Bone marrow (tissue), 2 donors: Measurements from ENCODE around the gene CCDC34.
A peak's percentile ranks its signal among the peaks of the same experiment; 100 is the strongest.

Experiments
- DNase-seq, 2 donors: peaks; one replicate each; lab custom pipeline; 2025; lab: John Stamatoyannopoulos, UW

The CCDC34 gene

GRCh38 chr11:27362749-27363575 is at the start of gene CCDC34:
Gene CCDC34, minus strand, starts transcription at chr11:27363215. Its CDS starts 21 bp downstream, at chr11:27363194.
- peak; percentile 56 to 60 for DNase-seq

- DNase-seq, result no peak
These were observed 49.2 kb upstream of the CCDC34 start for GRCh38 chr11:27412192-27412691.

- DNase-seq, result no peak
These were observed 48.3 kb upstream of the CCDC34 start for GRCh38 chr11:27411328-27411727.

- DNase-seq, result no peak
These were observed 47.3 kb upstream of the CCDC34 start for GRCh38 chr11:27410272-27410671.

GRCh38 chr11:27409742-27410141 is 46.7 kb upstream of the CCDC34 start:
- DNase-seq, result no peak

GRCh38 chr11:27409049-27409448 is 46.0 kb upstream of the CCDC34 start:
- DNase-seq, result no peak

- DNase-seq, result no peak
These were observed 45.3 kb upstream of the CCDC34 start for GRCh38 chr11:27408246-27408800.

GRCh38 chr11:27406498-27407354 is 43.7 kb upstream of the CCDC34 start:
- DNase-seq, result no peak

GRCh38 chr11:27405134-27405533 is 42.1 kb upstream of the CCDC34 start:
- no peak for DNase-seq

GRCh38 chr11:27404427-27404826 is 41.4 kb upstream of the CCDC34 start:
- no peak for DNase-seq

- DNase-seq, result no peak
These were observed 40.2 kb upstream of the CCDC34 start for GRCh38 chr11:27403195-27403594.

GRCh38 chr11:27402450-27402849 is 39.4 kb upstream of the CCDC34 start:
- DNase-seq, result no peak

- no peak for DNase-seq
These were observed 38.9 kb upstream of the CCDC34 start for GRCh38 chr11:27401833-27402316.

GRCh38 chr11:27401280-27401832 is 38.3 kb upstream of the CCDC34 start:
- no peak for DNase-seq

- DNase-seq, result no peak
These were observed 35.4 kb upstream of the CCDC34 start for GRCh38 chr11:27398400-27398770.

- no peak for DNase-seq
These were observed 34.8 kb upstream of the CCDC34 start for GRCh38 chr11:27397624-27398399.

- no peak for DNase-seq
These were observed 33.3 kb upstream of the CCDC34 start for GRCh38 chr11:27396259-27396839.

- DNase-seq, result no peak
These were observed 32.7 kb upstream of the CCDC34 start for GRCh38 chr11:27395556-27396258.

- DNase-seq, result no peak
These were observed 31.8 kb upstream of the CCDC34 start for GRCh38 chr11:27394781-27395228.
